GM23338 (cell line): Measurements from ENCODE around the gene DYTN. TPM values are rescaled to one million over a fixed set of nuclear protein-coding genes. Genes with fewer than 3 reads are reported as not detected.

ENCODE experiments used
- ATAC-seq: fragments of 200-7000 bp; cut with Tn5 transposase; 3 replicates; pipeline ENCODE4 v1.9.1; 2020
- DNase-seq: peaks from one replicate; pipeline ENCODE4 v3.0.0-alpha.2; 2015; ENCODE audit warnings: low spot score
- H2AFZ ChIP-seq: fragments of 200-600 bp; sonication (generic); 2 replicates; pipeline ENCODE4 v1.8.0; 2016; ENCODE audit warnings: antibody characterized with exemption, mild to moderate bottlenecking, moderate library complexity
- H3F3A ChIP-seq: fragments of 200-600 bp; sonication (generic); replicated peaks from 2 replicates; pipeline ENCODE4 v1.8.0; 2017; ENCODE audit warnings: antibody characterized with exemption, mixed run types, low read depth
- H3K27ac ChIP-seq: fragments of 200-600 bp; sonication (generic); 2 replicates; pipeline ENCODE4 v1.6.1; 2016; ENCODE audit warnings: low read depth
- H3K27me3 ChIP-seq: fragments of 200-600 bp; sonication (generic); 2 replicates; pipeline ENCODE4 v1.8.0; 2016; ENCODE audit warnings: mild to moderate bottlenecking, mixed run types, moderate library complexity; ENCODE audit not compliant: insufficient read depth
- H3K36me3 ChIP-seq: fragments of 200-600 bp; sonication (generic); 2 replicates; pipeline ENCODE4 v1.8.0; 2016; ENCODE audit warnings: mild to moderate bottlenecking; ENCODE audit not compliant: insufficient read depth
- H3K4me1 ChIP-seq: fragments of 200-600 bp; sonication (generic); 2 replicates; pipeline ENCODE4 v1.8.0; 2016; ENCODE audit warnings: mild to moderate bottlenecking, moderate library complexity; ENCODE audit not compliant: insufficient read depth
- H3K4me2 ChIP-seq: fragments of 200-600 bp; sonication (generic); 2 replicates; pipeline ENCODE4 v1.7.1; 2017; ENCODE audit warnings: mixed run types
- H3K4me3 ChIP-seq: fragments of 200-600 bp; sonication (generic); 2 replicates; pipeline ENCODE4 v1.6.1; 2016; ENCODE audit warnings: mixed run types
- H3K79me2 ChIP-seq: fragments of 200-600 bp; sonication (generic); replicated peaks from 2 replicates; pipeline ENCODE4 v1.8.0; 2017; ENCODE audit warnings: mild to moderate bottlenecking; ENCODE audit not compliant: insufficient read depth
- H3K9me2 ChIP-seq: fragments of 200-600 bp; sonication (generic); 2 replicates; pipeline ENCODE4 v1.8.0; 2017; ENCODE audit not compliant: insufficient read depth
- H4K20me1 ChIP-seq: fragments of 200-600 bp; sonication (generic); replicated peaks from 2 replicates; pipeline ENCODE4 v1.8.0; 2017; ENCODE audit warnings: mild to moderate bottlenecking; ENCODE audit not compliant: insufficient read depth
- H3K27ac Mint-ChIP-seq: 2 replicates; pipeline ENCODE4 v1.8.0; 2020; ENCODE audit warnings: inconsistent platforms, mild to moderate bottlenecking, moderate library complexity, mixed read lengths
- H3K27me3 Mint-ChIP-seq: 3 replicates; pipeline ENCODE4 v1.8.0; 2022; ENCODE audit warnings: low read depth, mild to moderate bottlenecking, moderate library complexity, mixed read lengths, inconsistent platforms; ENCODE audit not compliant: insufficient read depth, poor library complexity
- H3K36me3 Mint-ChIP-seq: 3 replicates; pipeline ENCODE4 v1.8.0; 2021; ENCODE audit warnings: low read depth, mild to moderate bottlenecking, inconsistent platforms, moderate library complexity, mixed read lengths
- H3K4me1 Mint-ChIP-seq: 3 replicates; pipeline ENCODE4 v1.8.0; 2020; ENCODE audit warnings: mild to moderate bottlenecking, inconsistent platforms, mixed read lengths
- H3K4me3 Mint-ChIP-seq: 3 replicates; pipeline ENCODE4 v1.8.0; 2021; ENCODE audit warnings: moderate library complexity, mild to moderate bottlenecking, inconsistent platforms, mixed read lengths
- H3K9me3 Mint-ChIP-seq: 3 replicates; pipeline ENCODE4 v1.8.0; 2020; ENCODE audit warnings: moderate library complexity, mild to moderate bottlenecking, inconsistent platforms, mixed read lengths
- CREB1 ChIP-seq: fragments of 250-450 bp; sonication (Bioruptor Pico); IDR thresholded peaks from 2 replicates; pipeline ENCODE4 v1.5.0; 2020; ENCODE audit warnings: low read depth, mild to moderate bottlenecking, moderate library complexity
- JUNB ChIP-seq: IDR thresholded peaks from one replicate; pipeline ENCODE4 v1.6.1; 2016; ENCODE audit warnings: antibody characterized with exemption; ENCODE audit not compliant: unreplicated experiment
- NANOG ChIP-seq: IDR thresholded peaks from 2 replicates; pipeline ENCODE4 v1.6.1; 2016; ENCODE audit warnings: antibody characterized with exemption, borderline replicate concordance
- POLR2AphosphoS5 ChIP-seq: IDR thresholded peaks from 2 replicates; pipeline ENCODE4 v1.6.1; 2016; ENCODE audit warnings: antibody characterized with exemption, low read depth
- STAT1 ChIP-seq: IDR thresholded peaks from one replicate; pipeline ENCODE4 v1.6.1; 2016; ENCODE audit warnings: antibody characterized with exemption; ENCODE audit not compliant: unreplicated experiment
- ZNF331 ChIP-seq: fragments of 250-450 bp; sonication (Bioruptor Pico); IDR thresholded peaks from 2 replicates; pipeline ENCODE4 v1.5.0; 2020; ENCODE audit warnings: low read depth, mild to moderate bottlenecking, moderate library complexity
- polyA plus RNA-seq: library from polyadenylated mRNA; unstranded; fragments of >200 nt; fragmentation: Nextera tagmentation; extraction: Ambion mirVana; gene quantifications from 2 replicates; pipeline ENCODE4 v1.2.1, GENCODE V29; 2016
- total RNA-seq: library from RNA; depleted of rRNA; stranded (reverse); fragments of >200 nt; shearing (Covaris generic); gene quantifications from 2 replicates; pipeline ENCODE4 v1.2.3, GENCODE V29; 2014
- TF ChIP-seq, protein P1 (sequence below), 2 experiments: fragments of 200-600 bp in 1 of 2; sonication (generic) in 1 of 2; conservative IDR thresholded peaks; 2 replicates each; pipeline versions ENCODE4 v1.5.1 to v1.6.1; 2016 to 2017; ENCODE audit warnings: antibody characterized with exemption in 2 of 2, low read depth in 2 of 2, mild to moderate bottlenecking in 2 of 2, moderate library complexity in 1 of 2
- TF ChIP-seq, protein P2 (sequence below): fragments of 250-450 bp; sonication (Bioruptor Pico); IDR thresholded peaks from 2 replicates; pipeline ENCODE4 v1.5.0; 2020; ENCODE audit warnings: mild to moderate bottlenecking, moderate library complexity
- TF ChIP-seq, protein P3 (sequence below): IDR thresholded peaks from one replicate; pipeline ENCODE4 v1.6.1; 2018; ENCODE audit warnings: antibody characterized with exemption; ENCODE audit not compliant: unreplicated experiment

DYTN gene
- total and polyA plus RNA-seq, 2 experiments from 2014 or later = not detected

DNA sequence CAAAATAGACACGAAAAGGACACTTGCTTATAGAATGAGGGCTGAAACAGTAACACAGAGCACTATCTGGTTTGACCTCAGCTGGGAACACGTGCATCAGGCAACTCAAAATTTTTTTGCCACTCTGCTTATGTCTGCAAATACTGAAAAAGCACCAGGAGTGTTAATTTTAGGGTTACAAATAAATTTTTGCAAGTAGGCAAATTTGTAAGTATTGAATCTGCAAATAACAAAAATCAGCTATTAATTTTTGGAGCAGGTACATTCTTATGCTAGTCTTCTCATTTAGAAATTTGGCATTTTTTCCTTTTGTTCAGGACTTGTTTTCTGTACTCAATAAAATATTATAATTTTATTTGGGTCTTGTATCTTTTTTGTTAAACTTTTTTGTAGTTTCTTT, 29.7 kb downstream of the DYTN start:
- DNase-seq (no peak), ATAC-seq (no peak)
- Histone ChIP-seq H3K4me2 (no peak overlapping the region), H3K9me2 (no peaks in the 10 kb centered on the region), H3K4me1 (no peaks in the 10 kb centered on the region), H4K20me1 (no peaks in the 10 kb centered on the region), H3K4me3 (no peak overlapping the region), H3K27ac (no peak overlapping the region), H3F3A (no peaks in the 10 kb centered on the region), H3K36me3 (no peaks in the 10 kb centered on the region), H2AFZ (no peak overlapping the region), H3K27me3 (no peaks in the 10 kb centered on the region), H3K79me2 (no peaks in the 10 kb centered on the region)
- Mint-ChIP-seq H3K4me1 (no peaks in the 10 kb centered on the region), H3K36me3 (no peaks in the 10 kb centered on the region), H3K9me3 (no peaks in the 10 kb centered on the region; the same call in 2 of the 3 replicates), H3K27me3 (no peaks in the 10 kb centered on the region), H3K4me3 (no peak overlapping the region), H3K27ac (no peak overlapping the region)
- TF ChIP-seq POLR2AphosphoS5 (no peak), CREB1 (CRISPR knock-in tag) (no peak), NANOG (no peak), STAT1 (no peak), JUNB (no peak), ZNF331 (no peak)
- TF ChIP-seq, protein P1, sequence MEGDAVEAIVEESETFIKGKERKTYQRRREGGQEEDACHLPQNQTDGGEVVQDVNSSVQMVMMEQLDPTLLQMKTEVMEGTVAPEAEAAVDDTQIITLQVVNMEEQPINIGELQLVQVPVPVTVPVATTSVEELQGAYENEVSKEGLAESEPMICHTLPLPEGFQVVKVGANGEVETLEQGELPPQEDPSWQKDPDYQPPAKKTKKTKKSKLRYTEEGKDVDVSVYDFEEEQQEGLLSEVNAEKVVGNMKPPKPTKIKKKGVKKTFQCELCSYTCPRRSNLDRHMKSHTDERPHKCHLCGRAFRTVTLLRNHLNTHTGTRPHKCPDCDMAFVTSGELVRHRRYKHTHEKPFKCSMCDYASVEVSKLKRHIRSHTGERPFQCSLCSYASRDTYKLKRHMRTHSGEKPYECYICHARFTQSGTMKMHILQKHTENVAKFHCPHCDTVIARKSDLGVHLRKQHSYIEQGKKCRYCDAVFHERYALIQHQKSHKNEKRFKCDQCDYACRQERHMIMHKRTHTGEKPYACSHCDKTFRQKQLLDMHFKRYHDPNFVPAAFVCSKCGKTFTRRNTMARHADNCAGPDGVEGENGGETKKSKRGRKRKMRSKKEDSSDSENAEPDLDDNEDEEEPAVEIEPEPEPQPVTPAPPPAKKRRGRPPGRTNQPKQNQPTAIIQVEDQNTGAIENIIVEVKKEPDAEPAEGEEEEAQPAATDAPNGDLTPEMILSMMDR (conservative IDR thresholded peaks at IDR 0.05; ENCODE audit: low read depth in 2 of 2) = no peak
- TF ChIP-seq, protein P2, sequence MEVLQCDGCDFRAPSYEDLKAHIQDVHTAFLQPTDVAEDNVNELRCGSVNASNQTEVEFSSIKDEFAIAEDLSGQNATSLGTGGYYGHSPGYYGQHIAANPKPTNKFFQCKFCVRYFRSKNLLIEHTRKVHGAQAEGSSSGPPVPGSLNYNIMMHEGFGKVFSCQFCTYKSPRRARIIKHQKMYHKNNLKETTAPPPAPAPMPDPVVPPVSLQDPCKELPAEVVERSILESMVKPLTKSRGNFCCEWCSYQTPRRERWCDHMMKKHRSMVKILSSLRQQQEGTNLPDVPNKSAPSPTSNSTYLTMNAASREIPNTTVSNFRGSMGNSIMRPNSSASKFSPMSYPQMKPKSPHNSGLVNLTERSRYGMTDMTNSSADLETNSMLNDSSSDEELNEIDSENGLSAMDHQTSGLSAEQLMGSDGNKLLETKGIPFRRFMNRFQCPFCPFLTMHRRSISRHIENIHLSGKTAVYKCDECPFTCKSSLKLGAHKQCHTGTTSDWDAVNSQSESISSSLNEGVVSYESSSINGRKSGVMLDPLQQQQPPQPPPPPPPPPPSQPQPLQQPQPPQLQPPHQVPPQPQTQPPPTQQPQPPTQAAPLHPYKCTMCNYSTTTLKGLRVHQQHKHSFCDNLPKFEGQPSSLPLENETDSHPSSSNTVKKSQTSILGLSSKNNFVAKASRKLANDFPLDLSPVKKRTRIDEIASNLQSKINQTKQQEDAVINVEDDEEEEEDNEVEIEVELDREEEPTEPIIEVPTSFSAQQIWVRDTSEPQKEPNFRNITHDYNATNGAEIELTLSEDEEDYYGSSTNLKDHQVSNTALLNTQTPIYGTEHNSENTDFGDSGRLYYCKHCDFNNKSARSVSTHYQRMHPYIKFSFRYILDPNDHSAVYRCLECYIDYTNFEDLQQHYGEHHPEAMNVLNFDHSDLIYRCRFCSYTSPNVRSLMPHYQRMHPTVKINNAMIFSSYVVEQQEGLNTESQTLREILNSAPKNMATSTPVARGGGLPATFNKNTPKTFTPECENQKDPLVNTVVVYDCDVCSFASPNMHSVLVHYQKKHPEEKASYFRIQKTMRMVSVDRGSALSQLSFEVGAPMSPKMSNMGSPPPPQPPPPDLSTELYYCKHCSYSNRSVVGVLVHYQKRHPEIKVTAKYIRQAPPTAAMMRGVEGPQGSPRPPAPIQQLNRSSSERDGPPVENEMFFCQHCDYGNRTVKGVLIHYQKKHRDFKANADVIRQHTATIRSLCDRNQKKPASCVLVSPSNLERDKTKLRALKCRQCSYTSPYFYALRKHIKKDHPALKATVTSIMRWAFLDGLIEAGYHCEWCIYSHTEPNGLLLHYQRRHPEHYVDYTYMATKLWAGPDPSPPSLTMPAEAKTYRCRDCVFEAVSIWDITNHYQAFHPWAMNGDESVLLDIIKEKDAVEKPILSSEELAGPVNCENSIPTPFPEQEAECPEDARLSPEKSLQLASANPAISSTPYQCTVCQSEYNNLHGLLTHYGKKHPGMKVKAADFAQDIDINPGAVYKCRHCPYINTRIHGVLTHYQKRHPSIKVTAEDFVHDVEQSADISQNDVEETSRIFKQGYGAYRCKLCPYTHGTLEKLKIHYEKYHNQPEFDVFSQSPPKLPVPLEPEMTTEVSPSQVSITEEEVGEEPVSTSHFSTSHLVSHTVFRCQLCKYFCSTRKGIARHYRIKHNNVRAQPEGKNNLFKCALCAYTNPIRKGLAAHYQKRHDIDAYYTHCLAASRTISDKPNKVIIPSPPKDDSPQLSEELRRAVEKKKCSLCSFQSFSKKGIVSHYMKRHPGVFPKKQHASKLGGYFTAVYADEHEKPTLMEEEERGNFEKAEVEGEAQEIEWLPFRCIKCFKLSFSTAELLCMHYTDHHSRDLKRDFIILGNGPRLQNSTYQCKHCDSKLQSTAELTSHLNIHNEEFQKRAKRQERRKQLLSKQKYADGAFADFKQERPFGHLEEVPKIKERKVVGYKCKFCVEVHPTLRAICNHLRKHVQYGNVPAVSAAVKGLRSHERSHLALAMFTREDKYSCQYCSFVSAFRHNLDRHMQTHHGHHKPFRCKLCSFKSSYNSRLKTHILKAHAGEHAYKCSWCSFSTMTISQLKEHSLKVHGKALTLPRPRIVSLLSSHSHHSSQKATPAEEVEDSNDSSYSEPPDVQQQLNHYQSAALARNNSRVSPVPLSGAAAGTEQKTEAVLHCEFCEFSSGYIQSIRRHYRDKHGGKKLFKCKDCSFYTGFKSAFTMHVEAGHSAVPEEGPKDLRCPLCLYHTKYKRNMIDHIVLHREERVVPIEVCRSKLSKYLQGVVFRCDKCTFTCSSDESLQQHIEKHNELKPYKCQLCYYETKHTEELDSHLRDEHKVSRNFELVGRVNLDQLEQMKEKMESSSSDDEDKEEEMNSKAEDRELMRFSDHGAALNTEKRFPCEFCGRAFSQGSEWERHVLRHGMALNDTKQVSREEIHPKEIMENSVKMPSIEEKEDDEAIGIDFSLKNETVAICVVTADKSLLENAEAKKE (CRISPR knock-in tag) = no peak
- TF ChIP-seq, protein P3, sequence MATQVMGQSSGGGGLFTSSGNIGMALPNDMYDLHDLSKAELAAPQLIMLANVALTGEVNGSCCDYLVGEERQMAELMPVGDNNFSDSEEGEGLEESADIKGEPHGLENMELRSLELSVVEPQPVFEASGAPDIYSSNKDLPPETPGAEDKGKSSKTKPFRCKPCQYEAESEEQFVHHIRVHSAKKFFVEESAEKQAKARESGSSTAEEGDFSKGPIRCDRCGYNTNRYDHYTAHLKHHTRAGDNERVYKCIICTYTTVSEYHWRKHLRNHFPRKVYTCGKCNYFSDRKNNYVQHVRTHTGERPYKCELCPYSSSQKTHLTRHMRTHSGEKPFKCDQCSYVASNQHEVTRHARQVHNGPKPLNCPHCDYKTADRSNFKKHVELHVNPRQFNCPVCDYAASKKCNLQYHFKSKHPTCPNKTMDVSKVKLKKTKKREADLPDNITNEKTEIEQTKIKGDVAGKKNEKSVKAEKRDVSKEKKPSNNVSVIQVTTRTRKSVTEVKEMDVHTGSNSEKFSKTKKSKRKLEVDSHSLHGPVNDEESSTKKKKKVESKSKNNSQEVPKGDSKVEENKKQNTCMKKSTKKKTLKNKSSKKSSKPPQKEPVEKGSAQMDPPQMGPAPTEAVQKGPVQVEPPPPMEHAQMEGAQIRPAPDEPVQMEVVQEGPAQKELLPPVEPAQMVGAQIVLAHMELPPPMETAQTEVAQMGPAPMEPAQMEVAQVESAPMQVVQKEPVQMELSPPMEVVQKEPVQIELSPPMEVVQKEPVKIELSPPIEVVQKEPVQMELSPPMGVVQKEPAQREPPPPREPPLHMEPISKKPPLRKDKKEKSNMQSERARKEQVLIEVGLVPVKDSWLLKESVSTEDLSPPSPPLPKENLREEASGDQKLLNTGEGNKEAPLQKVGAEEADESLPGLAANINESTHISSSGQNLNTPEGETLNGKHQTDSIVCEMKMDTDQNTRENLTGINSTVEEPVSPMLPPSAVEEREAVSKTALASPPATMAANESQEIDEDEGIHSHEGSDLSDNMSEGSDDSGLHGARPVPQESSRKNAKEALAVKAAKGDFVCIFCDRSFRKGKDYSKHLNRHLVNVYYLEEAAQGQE = no peak
